ENCODE data around the gene JHY. TPM values are rescaled to one million over a fixed set of nuclear protein-coding genes. Genes with fewer than 3 reads are reported as not detected.

JHY gene
- total and polyA plus RNA-seq, 2 donors (not counting 1 experiment from before 2014, with no cell fraction given): 1.6 to 3.5 TPM

DNA sequence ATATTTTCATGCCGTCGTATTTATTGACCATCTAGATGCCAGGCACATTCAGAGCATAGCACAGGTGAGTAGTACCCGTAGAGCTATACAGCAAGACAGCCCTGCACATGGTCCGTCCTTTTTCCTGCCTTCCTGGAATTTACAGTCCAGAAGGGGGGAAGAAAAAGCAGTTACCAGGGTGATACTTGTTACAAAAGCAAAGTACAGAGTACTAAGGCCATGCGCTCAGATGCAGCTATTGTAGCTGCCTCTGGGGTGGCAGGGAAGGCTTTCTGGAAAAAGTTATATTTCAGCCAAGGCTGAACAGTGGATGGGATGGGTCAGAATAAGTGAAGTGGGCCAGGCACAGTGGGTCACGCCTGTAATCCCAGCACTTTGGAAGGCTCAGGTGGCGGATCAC, 36.2 kb downstream of the JHY start:
- Histone ChIP-seq H3K79me2 (ENCODE audit: control insufficient read depth, insufficient read depth, low read length) (no peaks in the 10 kb centered on the region), H3K9ac (ENCODE audit: insufficient read depth, low read length) (no peak overlapping the region), H4K20me1 (ENCODE audit: control insufficient read depth, extremely low read depth, insufficient read depth, low read length) (no peaks in the 10 kb centered on the region), H3K4me3 (replicated peaks in 1 of 4; ENCODE audit: control extremely low read depth in 1 of 4, insufficient read depth in 1 of 4, low read depth in 3 of 4, low read length in 4 of 4) (no peak overlapping the region), H2AFZ (ENCODE audit: low read length) (no peak overlapping the region), H3K27ac (ENCODE audit: insufficient read depth, low read length) (no peak overlapping the region), H3K9me3 (ENCODE audit: control insufficient read depth, insufficient read depth, low read depth, low read length) (no peaks in the 10 kb centered on the region), H3K36me3 (ENCODE audit: control insufficient read depth, insufficient read depth, low read length) (no peaks in the 10 kb centered on the region), H3K27me3 (ENCODE audit: control insufficient read depth, insufficient read depth, low read length) (no peaks in the 10 kb centered on the region), H3K4me1 (ENCODE audit: control insufficient read depth, extremely low read depth, insufficient read depth, low read length) (no peaks in the 10 kb centered on the region), H3K4me2 (ENCODE audit: extremely low read depth, insufficient read depth, low read length) (no peak overlapping the region)
- DNase-seq (ENCODE audit: low read depth in 2 of 2): no peak
- TF ChIP-seq, protein P1, sequence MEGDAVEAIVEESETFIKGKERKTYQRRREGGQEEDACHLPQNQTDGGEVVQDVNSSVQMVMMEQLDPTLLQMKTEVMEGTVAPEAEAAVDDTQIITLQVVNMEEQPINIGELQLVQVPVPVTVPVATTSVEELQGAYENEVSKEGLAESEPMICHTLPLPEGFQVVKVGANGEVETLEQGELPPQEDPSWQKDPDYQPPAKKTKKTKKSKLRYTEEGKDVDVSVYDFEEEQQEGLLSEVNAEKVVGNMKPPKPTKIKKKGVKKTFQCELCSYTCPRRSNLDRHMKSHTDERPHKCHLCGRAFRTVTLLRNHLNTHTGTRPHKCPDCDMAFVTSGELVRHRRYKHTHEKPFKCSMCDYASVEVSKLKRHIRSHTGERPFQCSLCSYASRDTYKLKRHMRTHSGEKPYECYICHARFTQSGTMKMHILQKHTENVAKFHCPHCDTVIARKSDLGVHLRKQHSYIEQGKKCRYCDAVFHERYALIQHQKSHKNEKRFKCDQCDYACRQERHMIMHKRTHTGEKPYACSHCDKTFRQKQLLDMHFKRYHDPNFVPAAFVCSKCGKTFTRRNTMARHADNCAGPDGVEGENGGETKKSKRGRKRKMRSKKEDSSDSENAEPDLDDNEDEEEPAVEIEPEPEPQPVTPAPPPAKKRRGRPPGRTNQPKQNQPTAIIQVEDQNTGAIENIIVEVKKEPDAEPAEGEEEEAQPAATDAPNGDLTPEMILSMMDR (conservative IDR thresholded peaks at IDR 0.05 in 1 of 2, IDR thresholded peaks at IDR 0.05 in 1 of 2; ENCODE audit: low read depth in 1 of 2, low read length in 2 of 2): no peak
- no peak for TF ChIP-seq EZH2 (IDR thresholded peaks at IDR 0.05; ENCODE audit: low read length, missing control alignments)

DNA sequence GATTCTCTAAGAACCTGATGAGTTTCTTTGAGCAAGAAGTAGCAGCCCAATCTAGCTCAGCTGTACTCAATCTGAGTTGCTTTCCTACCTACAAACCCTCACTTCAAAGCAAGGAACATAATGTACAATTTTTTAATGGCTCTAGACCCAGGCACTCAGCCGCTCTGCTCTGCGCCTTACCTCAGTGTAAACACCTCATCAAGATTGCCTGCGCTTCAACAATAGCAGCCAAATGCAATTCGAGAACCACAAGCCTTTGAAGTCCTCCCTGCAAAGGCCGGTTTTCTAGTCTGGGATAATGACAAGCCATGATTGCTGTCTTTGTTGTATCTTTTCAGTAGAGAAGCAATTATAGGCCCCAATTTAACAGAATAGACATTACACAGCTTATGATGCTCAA, 38.0 kb downstream of the JHY start:
- no peak for DNase-seq (ENCODE audit: low read depth in 2 of 2)
- no peak overlapping the region for H2AFZ ChIP-seq (ENCODE audit: low read length)
- TF ChIP-seq EZH2 (IDR thresholded peaks at IDR 0.05; ENCODE audit: low read length, missing control alignments): no peak
- TF ChIP-seq, protein P1 (conservative IDR thresholded peaks at IDR 0.05 in 1 of 2, IDR thresholded peaks at IDR 0.05 in 1 of 2; ENCODE audit: low read depth in 1 of 2, low read length in 2 of 2): no peak
- H3K27ac ChIP-seq (ENCODE audit: insufficient read depth, low read length): no peak overlapping the region
- no peak overlapping the region for H3K4me2 ChIP-seq (ENCODE audit: extremely low read depth, insufficient read depth, low read length)
- H3K4me1 ChIP-seq (ENCODE audit: control insufficient read depth, extremely low read depth, insufficient read depth, low read length): no peaks in the 10 kb centered on the region
- H3K4me3 ChIP-seq (replicated peaks in 1 of 4; ENCODE audit: control extremely low read depth in 1 of 4, insufficient read depth in 1 of 4, low read depth in 3 of 4, low read length in 4 of 4): no peak overlapping the region
- no peak overlapping the region for H3K9ac ChIP-seq (ENCODE audit: insufficient read depth, low read length)
- no peaks in the 10 kb centered on the region for H3K27me3 ChIP-seq (ENCODE audit: control insufficient read depth, insufficient read depth, low read length)
- H4K20me1 ChIP-seq (ENCODE audit: control insufficient read depth, extremely low read depth, insufficient read depth, low read length): no peaks in the 10 kb centered on the region
- no peaks in the 10 kb centered on the region for H3K9me3 ChIP-seq (ENCODE audit: control insufficient read depth, insufficient read depth, low read depth, low read length)
- H3K36me3 ChIP-seq (ENCODE audit: control insufficient read depth, insufficient read depth, low read length): no peaks in the 10 kb centered on the region
- H3K79me2 ChIP-seq (ENCODE audit: control insufficient read depth, insufficient read depth, low read length): no peaks in the 10 kb centered on the region

DNA sequence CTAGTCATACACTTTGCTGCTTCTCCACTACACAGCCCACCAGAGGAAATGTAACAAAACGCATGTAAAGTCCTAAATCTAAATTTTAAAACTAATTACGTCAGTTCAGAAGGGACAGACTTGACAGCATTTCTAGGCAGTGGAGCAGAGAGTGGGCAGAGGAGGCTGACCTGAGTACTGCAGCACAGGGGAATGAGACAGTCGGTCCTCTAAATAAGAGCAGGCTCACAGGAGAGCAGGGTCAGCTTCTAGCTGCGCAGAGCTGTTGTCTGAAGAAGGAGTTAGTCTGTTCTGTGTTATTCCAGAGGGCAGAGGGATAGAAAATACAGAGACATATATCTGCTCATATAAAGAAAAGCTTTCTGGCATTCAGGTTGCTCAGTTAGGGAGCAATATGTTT, 40.3 kb downstream of the JHY start:
- H3K4me3 ChIP-seq (replicated peaks in 1 of 4; ENCODE audit: control extremely low read depth in 1 of 4, insufficient read depth in 1 of 4, low read depth in 3 of 4, low read length in 4 of 4): no peak overlapping the region

More for the DNA sequence above, 40.3 kb downstream of the JHY start:
- no peaks in the 10 kb centered on the region for H3K36me3 ChIP-seq (ENCODE audit: control insufficient read depth, insufficient read depth, low read length)
- H4K20me1 ChIP-seq (ENCODE audit: control insufficient read depth, extremely low read depth, insufficient read depth, low read length): no peaks in the 10 kb centered on the region
- TF ChIP-seq, protein P1 (conservative IDR thresholded peaks at IDR 0.05 in 1 of 2, IDR thresholded peaks at IDR 0.05 in 1 of 2; ENCODE audit: low read depth in 1 of 2, low read length in 2 of 2): no peak
- TF ChIP-seq EZH2 (IDR thresholded peaks at IDR 0.05; ENCODE audit: low read length, missing control alignments): no peak
- no peaks in the 10 kb centered on the region for H3K9me3 ChIP-seq (ENCODE audit: control insufficient read depth, insufficient read depth, low read depth, low read length)
- H2AFZ ChIP-seq (ENCODE audit: low read length): no peak overlapping the region
- no peak overlapping the region for H3K4me2 ChIP-seq (ENCODE audit: extremely low read depth, insufficient read depth, low read length)
- no peak overlapping the region for H3K27ac ChIP-seq (ENCODE audit: insufficient read depth, low read length)
- DNase-seq (ENCODE audit: low read depth in 2 of 2): no peak
- no peak overlapping the region for H3K9ac ChIP-seq (ENCODE audit: insufficient read depth, low read length)
- no peaks in the 10 kb centered on the region for H3K79me2 ChIP-seq (ENCODE audit: control insufficient read depth, insufficient read depth, low read length)
- no peaks in the 10 kb centered on the region for H3K27me3 ChIP-seq (ENCODE audit: control insufficient read depth, insufficient read depth, low read length)
- H3K4me1 ChIP-seq (ENCODE audit: control insufficient read depth, extremely low read depth, insufficient read depth, low read length): no peaks in the 10 kb centered on the region

Data from fibroblast of lung (primary cell).